GM12878 (cell line): ENCODE data around the gene FHOD3. TPM values are rescaled to one million over a fixed set of nuclear protein-coding genes. Genes with fewer than 3 reads are reported as not detected.

ENCODE experiments used
- ATAC-seq: fragments of 200-7000 bp; cut with Tn5 transposase; 3 replicates; pipeline ENCODE4 v1.9.1; 2020; ENCODE audit warnings: mild to moderate bottlenecking, moderate library complexity
- BruUV-seq: library from RNA; stranded (reverse); fragments of 400-500 nt; replicated peaks from 2 replicates; lab custom pipeline; 2021; lab: Mats Ljungman, UMichigan
- CTCF ChIA-PET: fragments of 300-600 bp; sonication (Branson Sonifier 250); formaldehyde crosslinking; extraction: SDS; loops from one replicate; lab custom pipeline; 2021; ENCODE audit warnings: inconsistent platforms; lab: Yijun Ruan, JAX
- POLR2A ChIA-PET: fragments of 350-600 bp; formaldehyde crosslinking; extraction: SDS; loops from one replicate; lab custom pipeline; 2021; ENCODE audit warnings: inconsistent platforms; lab: Charles Lee
- RAD21 ChIA-PET: fragments of 300-600 bp; sonication (Branson Sonifier 250); formaldehyde crosslinking; loops from one replicate; lab custom pipeline; 2023; ENCODE audit warnings: antibody characterized with exemption; ENCODE audit not compliant: unreplicated experiment; lab: Charles Lee
- SMC1A ChIA-PET: fragments of 300-600 bp; sonication (Branson Sonifier 250); formaldehyde crosslinking; loops from one replicate; lab custom pipeline; 2023; ENCODE audit not compliant: unreplicated experiment, uncharacterized antibody; lab: Charles Lee
- DNase-seq: peaks from one replicate; pipeline ENCODE4 v3.0.0-alpha.2; 2011; ENCODE audit warnings: low read depth, low spot score
- FAIRE-seq: peaks from 3 replicates; lab custom pipeline; 2011; peaks lifted over from hg19 to GRCh38; lab: Jason Lieb, UNC
- H2AFZ ChIP-seq: 2 replicates; pipeline ENCODE4 v1.6.0; 2011; ENCODE audit warnings: low read depth, low read length, control low read depth; ENCODE audit not compliant: control insufficient read depth
- H3K27ac ChIP-seq: 2 replicates; pipeline ENCODE4 v1.5.1; 2011; ENCODE audit warnings: control low read depth; ENCODE audit not compliant: control insufficient read depth, insufficient read depth
- H3K27me3 ChIP-seq, 2 experiments: replicated peaks in 1 of 2; 2 replicates each; pipeline versions ENCODE4 v1.6.0 to v1.6.1; 2011; ENCODE audit warnings: low read length in 1 of 2; ENCODE audit not compliant: control insufficient read depth in 2 of 2, insufficient read depth in 2 of 2
- H3K36me3 ChIP-seq, 2 experiments: 2 replicates each; pipeline ENCODE4 v1.5.1; 2011; ENCODE audit warnings: low read length in 1 of 2; ENCODE audit not compliant: control insufficient read depth in 2 of 2, insufficient read depth in 2 of 2
- H3K4me1 ChIP-seq: 2 replicates; pipeline ENCODE4 v1.6.1; 2011; ENCODE audit warnings: mild to moderate bottlenecking, low read length, moderate library complexity, mixed read lengths; ENCODE audit not compliant: control insufficient read depth, insufficient read depth
- H3K4me2 ChIP-seq: 2 replicates; pipeline ENCODE4 v1.6.0; 2011; ENCODE audit warnings: control low read depth; ENCODE audit not compliant: control insufficient read depth, insufficient read depth
- H3K4me3 ChIP-seq: fragments of 200-600 bp; sonication (generic); 2 replicates; pipeline ENCODE4 v1.5.1; 2016
- H3K79me2 ChIP-seq: 2 replicates; pipeline ENCODE4 v1.6.0; 2011; ENCODE audit warnings: low read length; ENCODE audit not compliant: control insufficient read depth, insufficient read depth
- H3K9ac ChIP-seq: 2 replicates; pipeline ENCODE4 v1.8.0; 2011; ENCODE audit warnings: low read length, control low read depth, mixed read lengths; ENCODE audit not compliant: control insufficient read depth, insufficient read depth
- H3K9me3 ChIP-seq: replicated peaks from 3 replicates; pipeline ENCODE4 v1.5.1; 2011; ENCODE audit warnings: mild to moderate bottlenecking, low read length; ENCODE audit not compliant: control insufficient read depth, insufficient read depth
- H4K20me1 ChIP-seq: 2 replicates; pipeline ENCODE4 v1.6.0; 2011; ENCODE audit not compliant: control insufficient read depth, insufficient read depth
- BCL3 ChIP-seq: IDR thresholded peaks from 2 replicates; pipeline ENCODE4 v1.6.1; 2011; ENCODE audit warnings: borderline replicate concordance, low read depth, mild to moderate bottlenecking, moderate library complexity, low read length; ENCODE audit not compliant: insufficient read depth, poor library complexity, severe bottlenecking
- CBX5 ChIP-seq: sonication (generic); IDR thresholded peaks from 2 replicates; pipeline ENCODE4 v1.6.1; 2016; ENCODE audit warnings: low read depth, moderate library complexity, mild to moderate bottlenecking, inconsistent platforms
- CHD4 ChIP-seq: fragments of 200-600 bp; sonication (generic); IDR thresholded peaks from 2 replicates; pipeline ENCODE4 v1.6.1; 2016; ENCODE audit warnings: mild to moderate bottlenecking
- ETV6 ChIP-seq, 2 experiments: fragments of 450-650 bp in 1 of 2; IDR thresholded peaks in 1 of 2; conservative IDR thresholded peaks in 1 of 2; 2 replicates each; pipeline ENCODE4 v1.6.1; 2014; ENCODE audit warnings: antibody characterized with exemption in 1 of 2, borderline replicate concordance in 1 of 2, low read depth in 1 of 2, mild to moderate bottlenecking in 1 of 2, moderate library complexity in 1 of 2
- FOS ChIP-seq: IDR thresholded peaks from 3 replicates; pipeline ENCODE4 v1.6.1; 2011; ENCODE audit warnings: borderline replicate concordance; ENCODE audit not compliant: insufficient read length; ENCODE audit errors: extremely low read depth
- HDAC6 ChIP-seq: fragments of 200-600 bp; sonication (generic); IDR thresholded peaks from one replicate; pipeline ENCODE4 v1.8.0; 2017; ENCODE audit warnings: antibody characterized with exemption; ENCODE audit not compliant: unreplicated experiment
- NR2C2 ChIP-seq: IDR thresholded peaks from 2 replicates; pipeline ENCODE4 v1.6.1; 2011; ENCODE audit warnings: borderline replicate concordance, low read depth; ENCODE audit not compliant: control insufficient read depth, insufficient read length
- SMAD5 ChIP-seq: IDR thresholded peaks from 2 replicates; pipeline ENCODE4 v1.6.1; 2016; ENCODE audit warnings: antibody characterized with exemption, low read depth
- TCF12 ChIP-seq: IDR thresholded peaks from 2 replicates; pipeline ENCODE4 v1.6.1; 2011; ENCODE audit warnings: low read depth, mild to moderate bottlenecking, low read length
- WRNIP1 ChIP-seq: IDR thresholded peaks from 2 replicates; pipeline ENCODE4 v1.6.1; 2011; ENCODE audit warnings: low read depth, low read length, improper control_type of control experiment, borderline replicate concordance
- ZNF384 ChIP-seq: IDR thresholded peaks from 2 replicates; pipeline ENCODE4 v1.6.1; 2012; ENCODE audit warnings: low read depth, mild to moderate bottlenecking, low read length, improper control_type of control experiment, borderline replicate concordance
- ZNF622 ChIP-seq: fragments of 450-650 bp; IDR thresholded peaks from 2 replicates; pipeline ENCODE4 v1.6.1; 2017; ENCODE audit warnings: mild to moderate bottlenecking, inconsistent platforms
- WGBS: methylation state at CpG from one replicate; pipeline ENCODE4 v1.1.6; 2016; ENCODE audit warnings: low lambda C conversion rate; ENCODE audit not compliant: insufficient replicate concordance, insufficient coverage; ENCODE audit errors: missing lambda C conversion rate; 5-methylcytosine and 5-hydroxymethylcytosine counted together
- in situ Hi-C: fragments of 300-500 bp; cut with MboI; formaldehyde crosslinking; loops from 9 replicates; pipeline ENCODE4 v1.14.3; 2018; ENCODE audit warnings: mixed read lengths
- intact Hi-C: fragments of 100-400 bp; cut with micrococcal nuclease; formaldehyde crosslinking; loops from one replicate; pipeline ENCODE4 v1.14.2; 2022; ENCODE audit not compliant: unreplicated experiment
- polyA plus RNA-seq, 11 experiments: library from polyadenylated mRNA; depleted of rRNA in 4 of 11; unstranded in 6 of 11; stranded (reverse) in 5 of 11; fragments of >200 nt; fragmentation: Nextera tagmentation in 4 of 11; fragmentation: Illumina TruSeq in 1 of 11; extraction: Ambion mirVana in 4 of 11; extraction: Trizol in 1 of 11; gene quantifications; 1 replicate in 1 of 11; 2 replicates in 10 of 11; pipeline versions ENCODE4 v1.2.1 to v1.2.3, GENCODE V29; 2011 to 2016; ENCODE audit warnings: inconsistent platforms in 2 of 11, missing spikeins in 2 of 11, low read depth in 1 of 11
- total RNA-seq, 4 experiments: library from RNA; depleted of rRNA in 3 of 4; stranded (reverse); fragments of >200 nt in 3 of 4; fragmentation: Illumina TruSeq in 1 of 4; extraction: Trizol in 1 of 4; gene quantifications; 2 replicates each; pipeline versions ENCODE4 v1.2.1 to v1.2.3, GENCODE V29; 2013 to 2021
- TF ChIP-seq, protein P1 (sequence below): fragments of 450-650 bp; IDR thresholded peaks from 2 replicates; pipeline ENCODE4 v1.6.1; 2017; ENCODE audit warnings: borderline replicate concordance

Gene FHOD3
- total and polyA plus RNA-seq, 10 of the 15 experiments (the other 5 are each of a cell fraction or from before 2014, with no cell fraction given) = 0.77 to 26.7 (median 10.4) TPM

- RAD21 ChIA-PET = no interaction called here
- Histone ChIP-seq H3K27ac (no peak overlapping the region), H3K4me1 (no peaks in the 10 kb centered on the region), H3K27me3 (no peaks in the 10 kb centered on the region), H3K4me2 (no peak overlapping the region), H3K79me2 (no peaks in the 10 kb centered on the region), H2AFZ (no peak overlapping the region), H3K9ac (no peak overlapping the region), H4K20me1 (no peaks in the 10 kb centered on the region), H3K36me3 (peaks cover 0 to 2% of the 10 kb centered on the region in 2 experiments; a peak in 2 of 4 replicates), H3K4me3 (no peak overlapping the region), H3K9me3 (no peaks in the 10 kb centered on the region; the same call in 2 of the 3 replicates)
- ATAC-seq (no peak), DNase-seq (no peak), FAIRE-seq (no peak)
- 67% methylated on average over 3 of the region's 3 CpGs for WGBS
- intact Hi-C loops (no loop called here), in situ Hi-C loops (no loop called here)
- POLR2A ChIA-PET = no interaction called here
- TF ChIP-seq BCL3 = no peak
- TF ChIP-seq ZNF622 = no peak
- no TSS peak for BruUV-seq
- SMC1A ChIA-PET = interaction anchor here (0.9 to 1.3 kb wide), 2 partner anchors 10 to 12 kb away, joined by 3 to 4 read pairs; no protein-coding TSS in a partner anchor
- CTCF ChIA-PET = no interaction called here
Observed at GRCh38 chr18:36600548-36600947, 303.0 kb downstream of the FHOD3 start.

DNA sequence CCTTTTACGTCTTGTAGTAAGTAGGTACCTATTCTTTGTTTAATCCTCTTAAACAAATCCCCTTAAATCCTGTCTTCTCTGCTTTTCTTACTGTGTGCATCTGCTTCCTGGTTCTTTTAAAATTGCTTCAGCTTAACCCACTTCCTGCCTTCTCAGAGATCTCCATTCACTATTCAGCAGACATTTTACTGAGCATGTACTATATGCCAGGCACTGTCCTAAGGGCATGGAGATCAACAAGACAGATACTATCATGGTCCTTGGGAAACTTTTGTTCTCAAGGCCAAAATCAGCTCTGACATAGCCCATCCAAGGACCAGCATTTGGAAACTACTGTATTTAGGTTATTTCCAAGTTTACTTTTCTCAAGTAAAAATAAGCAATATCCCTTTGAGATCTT, 303.8 kb downstream of the FHOD3 start:
- no peaks in the 10 kb centered on the region for H3K79me2 ChIP-seq
- FAIRE-seq = no peak
- H2AFZ ChIP-seq = no peak overlapping the region; the same call in 1 of the 2 replicates
- no peaks in the 10 kb centered on the region for H3K4me1 ChIP-seq
- H3K4me2 ChIP-seq = no peak overlapping the region
- H3K9me3 ChIP-seq = no peaks in the 10 kb centered on the region; the same call in 2 of the 3 replicates
- intact Hi-C loops (no loop called here), in situ Hi-C loops (no loop called here)
- POLR2A ChIA-PET = no interaction called here
- DNase-seq = no peak
- no peak overlapping the region for H3K4me3 ChIP-seq
- no TSS peak for BruUV-seq
- SMC1A ChIA-PET = no interaction called here
- CTCF ChIA-PET = interaction anchor here (1.0 kb wide), 1 partner anchor 30 kb away, joined by 3 read pairs; no protein-coding TSS in a partner anchor
- H3K27me3 ChIP-seq = no peaks in the 10 kb centered on the region
- RAD21 ChIA-PET = no interaction called here
- peaks cover 0 to 2% of the 10 kb centered on the region in 2 experiments; a peak in 2 of 4 replicates for H3K36me3 ChIP-seq
- 0% methylated on average over 1 of the region's 1 CpG for WGBS
- H3K27ac ChIP-seq = no peak overlapping the region
- H4K20me1 ChIP-seq = no peaks in the 10 kb centered on the region
- no peak for ATAC-seq
- H3K9ac ChIP-seq = no peak overlapping the region
- TF ChIP-seq CHD4 (no peak), TCF12 (no peak), SMAD5 (no peak), ZNF384 (no peak), CBX5 (no peak), HDAC6 (no peak), ETV6 (conservative IDR thresholded peaks at IDR 0.05 in 1 of 2, IDR thresholded peaks at IDR 0.05 in 1 of 2; ENCODE audit: borderline replicate concordance in 1 of 2, low read depth in 1 of 2) (no peak), FOS (no peak), NR2C2 (no peak), ZNF622 (no peak), WRNIP1 (no peak)
- TF ChIP-seq, protein P1, sequence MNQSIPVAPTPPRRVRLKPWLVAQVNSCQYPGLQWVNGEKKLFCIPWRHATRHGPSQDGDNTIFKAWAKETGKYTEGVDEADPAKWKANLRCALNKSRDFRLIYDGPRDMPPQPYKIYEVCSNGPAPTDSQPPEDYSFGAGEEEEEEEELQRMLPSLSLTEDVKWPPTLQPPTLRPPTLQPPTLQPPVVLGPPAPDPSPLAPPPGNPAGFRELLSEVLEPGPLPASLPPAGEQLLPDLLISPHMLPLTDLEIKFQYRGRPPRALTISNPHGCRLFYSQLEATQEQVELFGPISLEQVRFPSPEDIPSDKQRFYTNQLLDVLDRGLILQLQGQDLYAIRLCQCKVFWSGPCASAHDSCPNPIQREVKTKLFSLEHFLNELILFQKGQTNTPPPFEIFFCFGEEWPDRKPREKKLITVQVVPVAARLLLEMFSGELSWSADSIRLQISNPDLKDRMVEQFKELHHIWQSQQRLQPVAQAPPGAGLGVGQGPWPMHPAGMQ = no peak
